ENCODE measurements around the gene LHX2.

GRCh38 chr9:124074746-124075145 is 63.2 kb downstream of the LHX2 start:
- TF ChIP-seq CTCF (IDR thresholded peaks at IDR 0.05; ENCODE audit: poor library complexity): no peak
- no peak for TF ChIP-seq EZH2 (IDR thresholded peaks at IDR 0.05; ENCODE audit: borderline replicate concordance)
- TF ChIP-seq EZH2phosphoT487 (IDR thresholded peaks at IDR 0.05; ENCODE audit: low read depth, severe bottlenecking, unreplicated experiment): no peak
